Measurements from ENCODE around the gene HTR6.

Gene HTR6

GRCh38 chr1:19728413-19729145 is 63.9 kb downstream of the HTR6 start:
- no peaks in the 10 kb centered on the region for H3K4me1 Mint-ChIP-seq (ENCODE audit: low read depth)
- peaks cover 25% of the 10 kb centered on the region for H3K36me3 Mint-ChIP-seq
- peaks cover 4% of the 10 kb centered on the region for H3K9me3 Mint-ChIP-seq (ENCODE audit: low read depth)
- H3K27ac Mint-ChIP-seq = no peak overlapping the region
- H3K4me3 Mint-ChIP-seq = no peak overlapping the region
- no peaks in the 10 kb centered on the region for H3K27me3 Mint-ChIP-seq

GRCh38 chr1:19730232-19730631 is 65.6 kb downstream of the HTR6 start:
- H3K4me1 Mint-ChIP-seq (ENCODE audit: low read depth) = no peaks in the 10 kb centered on the region
- H3K4me3 Mint-ChIP-seq = no peak overlapping the region
- H3K9me3 Mint-ChIP-seq (ENCODE audit: low read depth) = peaks cover 4% of the 10 kb centered on the region
- H3K27me3 Mint-ChIP-seq = no peaks in the 10 kb centered on the region
- H3K27ac Mint-ChIP-seq = no peak overlapping the region
- peaks cover 35% of the 10 kb centered on the region for H3K36me3 Mint-ChIP-seq

Measured in activated naive CD8-positive, alpha-beta T cell (primary cell).